Measurements from ENCODE around the gene LNPK.

The LNPK gene

DNA sequence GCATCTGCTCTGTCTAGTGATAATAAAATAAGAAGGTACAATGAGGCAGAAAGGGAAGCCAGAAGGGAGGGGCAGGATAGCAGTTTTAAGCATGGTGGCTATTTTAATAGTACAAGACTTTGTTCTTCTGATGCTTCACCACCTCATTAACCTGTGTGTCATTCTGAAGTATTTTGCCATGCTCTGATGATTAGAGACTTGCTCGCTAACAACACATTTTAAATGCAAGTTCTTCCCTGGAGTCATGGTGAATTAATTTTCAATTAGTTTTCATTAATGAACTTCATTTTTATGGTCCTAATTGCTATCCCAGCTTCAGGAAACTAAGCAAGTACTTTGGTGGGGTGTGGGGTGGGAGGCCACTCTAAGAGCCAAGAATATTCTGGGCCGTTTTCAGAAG is 25.7 kb upstream of the LNPK start:
- no peak for TF ChIP-seq EGR1 (IDR thresholded peaks at IDR 0.05)
- no peak for TF ChIP-seq RAD21 (IDR thresholded peaks at IDR 0.05; ENCODE audit: low read depth)
- TF ChIP-seq YY1 (IDR thresholded peaks at IDR 0.05; ENCODE audit: low read depth) = no peak
- TF ChIP-seq CEBPB (IDR thresholded peaks at IDR 0.05) = no peak
- no peak for TF ChIP-seq NFIC (IDR thresholded peaks at IDR 0.05)
- TF ChIP-seq EP300 (IDR thresholded peaks at IDR 0.05; ENCODE audit: borderline replicate concordance) = no peak
- TF ChIP-seq, protein P1, sequence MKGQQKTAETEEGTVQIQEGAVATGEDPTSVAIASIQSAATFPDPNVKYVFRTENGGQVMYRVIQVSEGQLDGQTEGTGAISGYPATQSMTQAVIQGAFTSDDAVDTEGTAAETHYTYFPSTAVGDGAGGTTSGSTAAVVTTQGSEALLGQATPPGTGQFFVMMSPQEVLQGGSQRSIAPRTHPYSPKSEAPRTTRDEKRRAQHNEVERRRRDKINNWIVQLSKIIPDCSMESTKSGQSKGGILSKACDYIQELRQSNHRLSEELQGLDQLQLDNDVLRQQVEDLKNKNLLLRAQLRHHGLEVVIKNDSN (IDR thresholded peaks at IDR 0.05) = no peak
- no peak for TF ChIP-seq ZBTB7A (IDR thresholded peaks at IDR 0.05; ENCODE audit: low read depth)
- no peak for TF ChIP-seq MAX (IDR thresholded peaks at IDR 0.05)
- TF ChIP-seq TEAD4 (IDR thresholded peaks at IDR 0.05) = no peak
- no peak for TF ChIP-seq TCF12 (IDR thresholded peaks at IDR 0.05; ENCODE audit: low read depth)
- TF ChIP-seq FOXM1 (IDR thresholded peaks at IDR 0.05; ENCODE audit: borderline replicate concordance, low read depth) = no peak
- no peak for TF ChIP-seq REST (IDR thresholded peaks at IDR 0.05; ENCODE audit: low read depth)
- no peak for TF ChIP-seq CREB1 (IDR thresholded peaks at IDR 0.05; ENCODE audit: low read depth)
- no peak for TF ChIP-seq TAF1 (IDR thresholded peaks at IDR 0.05; ENCODE audit: low read depth)

DNA sequence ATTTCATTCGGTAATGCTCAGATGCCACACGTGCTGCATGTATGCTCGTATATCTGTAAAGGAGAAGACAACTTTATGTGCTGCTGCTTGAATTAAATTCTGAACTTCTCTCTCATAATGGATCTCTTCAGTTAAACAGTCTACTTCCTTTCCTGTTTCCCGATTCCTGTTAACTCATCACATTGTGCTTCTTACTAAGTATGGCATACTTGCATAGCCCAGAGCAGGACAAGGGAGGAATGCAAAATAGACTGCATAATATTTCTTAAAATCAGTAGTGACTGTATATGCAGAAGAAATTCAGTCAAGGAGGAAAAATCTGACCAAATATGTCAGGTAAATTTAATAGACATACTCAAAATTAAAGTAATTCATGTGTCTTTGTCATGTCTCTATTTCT is 23.9 kb upstream of the LNPK start:
- no peak for TF ChIP-seq ZBTB7A (IDR thresholded peaks at IDR 0.05; ENCODE audit: low read depth)
- no peak for TF ChIP-seq REST (IDR thresholded peaks at IDR 0.05; ENCODE audit: low read depth)
- TF ChIP-seq TCF12 (IDR thresholded peaks at IDR 0.05; ENCODE audit: low read depth) = no peak
- no peak for TF ChIP-seq MAX (IDR thresholded peaks at IDR 0.05)
- TF ChIP-seq TEAD4 (IDR thresholded peaks at IDR 0.05) = no peak
- TF ChIP-seq RAD21 (IDR thresholded peaks at IDR 0.05; ENCODE audit: low read depth) = no peak

- no peak for TF ChIP-seq YY1 (IDR thresholded peaks at IDR 0.05; ENCODE audit: low read depth)
- no peak for TF ChIP-seq TCF12 (IDR thresholded peaks at IDR 0.05; ENCODE audit: low read depth)
- TF ChIP-seq RAD21 (IDR thresholded peaks at IDR 0.05; ENCODE audit: low read depth) = no peak
- TF ChIP-seq MAX (IDR thresholded peaks at IDR 0.05) = no peak
- TF ChIP-seq ZBTB7A (IDR thresholded peaks at IDR 0.05; ENCODE audit: low read depth) = no peak
- no peak for TF ChIP-seq TAF1 (IDR thresholded peaks at IDR 0.05; ENCODE audit: low read depth)
- TF ChIP-seq FOXM1 (IDR thresholded peaks at IDR 0.05; ENCODE audit: borderline replicate concordance, low read depth) = no peak
- TF ChIP-seq EP300 (IDR thresholded peaks at IDR 0.05; ENCODE audit: borderline replicate concordance) = no peak
- no peak for TF ChIP-seq CREB1 (IDR thresholded peaks at IDR 0.05; ENCODE audit: low read depth)
- TF ChIP-seq CEBPB (IDR thresholded peaks at IDR 0.05) = no peak
- TF ChIP-seq EGR1 (IDR thresholded peaks at IDR 0.05) = no peak
- TF ChIP-seq NFIC (IDR thresholded peaks at IDR 0.05) = no peak
- TF ChIP-seq TEAD4 (IDR thresholded peaks at IDR 0.05) = no peak
- TF ChIP-seq, protein P1 (IDR thresholded peaks at IDR 0.05) = no peak
- no peak for TF ChIP-seq REST (IDR thresholded peaks at IDR 0.05; ENCODE audit: low read depth)
Measured at GRCh38 chr2:176024083-176024482, 22.0 kb upstream of the LNPK start.

GRCh38 chr2:176022048-176022447 is 20.0 kb upstream of the LNPK start:
- no peak for TF ChIP-seq EGR1 (IDR thresholded peaks at IDR 0.05)
- no peak for TF ChIP-seq NFIC (IDR thresholded peaks at IDR 0.05)
- no peak for TF ChIP-seq TAF1 (IDR thresholded peaks at IDR 0.05; ENCODE audit: low read depth)
- TF ChIP-seq RAD21 (IDR thresholded peaks at IDR 0.05; ENCODE audit: low read depth) = no peak
- no peak for TF ChIP-seq REST (IDR thresholded peaks at IDR 0.05; ENCODE audit: low read depth)
- TF ChIP-seq FOXM1 (IDR thresholded peaks at IDR 0.05; ENCODE audit: borderline replicate concordance, low read depth) = no peak
- TF ChIP-seq, protein P1 (IDR thresholded peaks at IDR 0.05) = no peak
